Measurements from ENCODE around the gene FAM83G. TPM values are rescaled to one million over a fixed set of nuclear protein-coding genes. Genes with fewer than 3 reads are reported as not detected.

The FAM83G gene
- total RNA-seq, 2 experiments from 2014 or later: 5.0 to 10.4 TPM

GRCh38 chr17:18920911-18921441 lies 83.6 kb downstream of the FAM83G start:
- TF ChIP-seq EZH2phosphoT487 (IDR thresholded peaks at IDR 0.05; ENCODE audit: borderline replicate concordance, low read depth, low read length) (no peak), CTCF (conservative IDR thresholded peaks at IDR 0.05; ENCODE audit: low read length) (no peak)
- peak overlapping the region; percentile 41 for H3K4me3 ChIP-seq (ENCODE audit: low read depth, low read length, poor library complexity, severe bottlenecking)
- peak overlapping the region; percentile 69 for H3K27ac ChIP-seq (ENCODE audit: low read depth, low read length, poor library complexity, severe bottlenecking)
- no TSS peak for BruUV-seq (replicated peaks)
- intact Hi-C loops (cut with micrococcal nuclease; ENCODE audit: unreplicated experiment): loop anchor here (2.0 kb wide), 1 partner anchor 62 kb away; the partner anchor contains the start of gene PRPSAP2
- H3K9me3 ChIP-seq (ENCODE audit: low read length): no peaks in the 10 kb centered on the region
- DNase-seq (ENCODE audit: low spot score): peak; percentile 62
- ChIA-PET CTCF (ENCODE audit: unreplicated experiment) (no interaction called here), POLR2A (interaction anchor here (0.6 kb wide), 1 partner anchor 75 kb away, joined by 4 read pairs; no protein-coding TSS in a partner anchor)
- peaks cover 55% of the 10 kb centered on the region for H3K4me1 ChIP-seq (ENCODE audit: insufficient read depth, low read length, poor library complexity, severe bottlenecking)
- H2AFZ ChIP-seq (ENCODE audit: low read length): peak overlapping the region; percentile 49; the same call in 1 of the 2 replicates
- peak overlapping the region; percentile 71 for H3K4me2 ChIP-seq (ENCODE audit: low read length)
- no peaks in the 10 kb centered on the region for H4K20me1 ChIP-seq (ENCODE audit: insufficient read depth, low read length)
- peaks cover 42% of the 10 kb centered on the region for H3K36me3 ChIP-seq (ENCODE audit: insufficient read depth, low read length)
- no peaks in the 10 kb centered on the region for H3K9me2 ChIP-seq (ENCODE audit: insufficient read depth, low read length)
- peaks cover 18% of the 10 kb centered on the region; the same call in 1 of the 2 replicates for H3K79me2 ChIP-seq (ENCODE audit: insufficient read depth, low read depth, low read length)

GRCh38 chr17:18919963-18920362 lies 84.6 kb downstream of the FAM83G start:
- H3K79me2 ChIP-seq (ENCODE audit: insufficient read depth, low read depth, low read length): peaks cover 18% of the 10 kb centered on the region; the same call in 1 of the 2 replicates
- H3K36me3 ChIP-seq (ENCODE audit: insufficient read depth, low read length): peaks cover 44% of the 10 kb centered on the region
- peak overlapping the region; percentile 38 for H3K4me2 ChIP-seq (ENCODE audit: low read length)
- H3K27ac ChIP-seq (ENCODE audit: low read depth, low read length, poor library complexity, severe bottlenecking): peak overlapping the region; percentile 36
- H3K9me2 ChIP-seq (ENCODE audit: insufficient read depth, low read length): no peaks in the 10 kb centered on the region
- H3K9me3 ChIP-seq (ENCODE audit: low read length): no peaks in the 10 kb centered on the region
- no peak for TF ChIP-seq CTCF (conservative IDR thresholded peaks at IDR 0.05; ENCODE audit: low read length)
- TF ChIP-seq EZH2phosphoT487 (IDR thresholded peaks at IDR 0.05; ENCODE audit: borderline replicate concordance, low read depth, low read length): no peak
- ChIA-PET POLR2A (no interaction called here), CTCF (ENCODE audit: unreplicated experiment) (no interaction called here)
- no peak overlapping the region for H3K4me3 ChIP-seq (ENCODE audit: low read depth, low read length, poor library complexity, severe bottlenecking)
- H3K4me1 ChIP-seq (ENCODE audit: insufficient read depth, low read length, poor library complexity, severe bottlenecking): peaks cover 48% of the 10 kb centered on the region
- no peak for DNase-seq (ENCODE audit: low spot score)
- peak overlapping the region; percentile 25; the same call in 1 of the 2 replicates for H2AFZ ChIP-seq (ENCODE audit: low read length)
- intact Hi-C loops (cut with micrococcal nuclease; ENCODE audit: unreplicated experiment): loop anchor here (2.0 kb wide), 1 partner anchor 61 kb away; the partner anchor contains the start of gene PRPSAP2
- H4K20me1 ChIP-seq (ENCODE audit: insufficient read depth, low read length): no peaks in the 10 kb centered on the region
- BruUV-seq (replicated peaks): no TSS peak

Small RNA genes within 50 kb of the gene (small RNA-seq; reads per million reads assigned to genes)
- not detected for gene AC090286.3
- not detected for gene RF00324

Other genes starting within 250 kb of the FAM83G start
- 14.4 and 14.5 TPM in 2 replicates for gene TVP23B, start 223.6 kb downstream of the FAM83G start, total RNA-seq (2014; rRNA removed; shearing (Covaris generic))
- gene TVP23B, start 223.6 kb downstream of the FAM83G start, total RNA-seq (2022): 20.3 and 20.5 TPM in 2 replicates
- gene PRPSAP2, start 146.6 kb downstream of the FAM83G start, total RNA-seq (2014; rRNA removed; shearing (Covaris generic)): 59.3 and 73.5 TPM in 2 replicates
- 90.2 and 91.9 TPM in 2 replicates for gene PRPSAP2, start 146.6 kb downstream of the FAM83G start, total RNA-seq (2022)
- gene SLC5A10, start 52.6 kb downstream of the FAM83G start, total RNA-seq (2014; rRNA removed; shearing (Covaris generic)): not detected in 2 replicates
- not detected in 2 replicates for gene SLC5A10, start 52.6 kb downstream of the FAM83G start, total RNA-seq (2022)
- gene GRAP, start 42.2 kb upstream of the FAM83G start, total RNA-seq (2014; rRNA removed; shearing (Covaris generic)): 176 and 221 TPM in 2 replicates
- gene GRAP, start 42.2 kb upstream of the FAM83G start, total RNA-seq (2022): 125 and 154 TPM in 2 replicates
- 121 and 138 TPM in 2 replicates for gene GRAPL, start 122.8 kb upstream of the FAM83G start, total RNA-seq (2014; rRNA removed; shearing (Covaris generic))
- 209 and 261 TPM in 2 replicates for gene GRAPL, start 122.8 kb upstream of the FAM83G start, total RNA-seq (2022)
- 20.1 and 28.8 TPM in 2 replicates for gene EPN2, start 232.6 kb upstream of the FAM83G start, total RNA-seq (2014; rRNA removed; shearing (Covaris generic))
- 20.4 and 25.0 TPM in 2 replicates for gene EPN2, start 232.6 kb upstream of the FAM83G start, total RNA-seq (2022)